ENCODE data around the gene MXD3. TPM values are rescaled to one million over a fixed set of nuclear protein-coding genes. Genes with fewer than 3 reads are reported as not detected.
"Not testable (repeated sequence)": the region's sequence is repeated elsewhere in the genome, so short reads cannot be mapped to it uniquely, and the experiment has no call there.

Gene MXD3, protein sequence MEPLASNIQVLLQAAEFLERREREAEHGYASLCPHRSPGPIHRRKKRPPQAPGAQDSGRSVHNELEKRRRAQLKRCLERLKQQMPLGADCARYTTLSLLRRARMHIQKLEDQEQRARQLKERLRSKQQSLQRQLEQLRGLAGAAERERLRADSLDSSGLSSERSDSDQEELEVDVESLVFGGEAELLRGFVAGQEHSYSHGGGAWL
- total RNA-seq (6.6 TPM), polyA plus RNA-seq (ENCODE audit: insufficient read depth, low read depth, low replicate concordance) (4.9 TPM)
- long read RNA-seq, donor 1, partial matches to known transcripts, result 0 of 6 reads
- long read RNA-seq, donor 1, other reads (novel, unspliced or antisense), result 0 of 6 reads
- long read RNA-seq, donor 2, partial matches to known transcripts, result 0 of 5 reads
- long read RNA-seq, donor 2, other reads (novel, unspliced or antisense), result 0 of 5 reads
- long read RNA-seq, donor 3, partial matches to known transcripts, result 0 of 3 reads
- long read RNA-seq, donor 3, other reads (novel, unspliced or antisense), result 0 of 3 reads
- long read RNA-seq, donor 4, partial matches to known transcripts, result 0 of 1 reads
- long read RNA-seq, donor 4, other reads (novel, unspliced or antisense), result 0 of 1 reads
- long read RNA-seq, donor 5, result 0 reads
- long read RNA-seq, donor 6, transcript MXD3-203 (6 exons, 1,483 nt), result major isoform, 8 of 9 reads
- long read RNA-seq, donor 6, partial matches to known transcripts, result 0 of 9 reads
- long read RNA-seq, donor 6, other reads (novel, unspliced or antisense), result 0 of 9 reads
- long read RNA-seq, donor 7, partial matches to known transcripts, result 6 of 16 reads
- long read RNA-seq, donor 7, other reads (novel, unspliced or antisense), result 8 of 16 reads
- long read RNA-seq, donor 8, transcript MXD3-203 (6 exons, 1,483 nt), result major isoform, 5 of 6 reads
- long read RNA-seq, donor 8, partial matches to known transcripts, result 0 of 6 reads
- long read RNA-seq, donor 8, other reads (novel, unspliced or antisense), result 0 of 6 reads
- long read RNA-seq, donor 9, partial matches to known transcripts, result 67 of 169 reads
- long read RNA-seq, donor 9, other reads (novel, unspliced or antisense), result 101 of 169 reads
- long read RNA-seq, donor 10, partial matches to known transcripts, result 126 of 262 reads
- long read RNA-seq, donor 10, other reads (novel, unspliced or antisense), result 136 of 262 reads

DNA sequence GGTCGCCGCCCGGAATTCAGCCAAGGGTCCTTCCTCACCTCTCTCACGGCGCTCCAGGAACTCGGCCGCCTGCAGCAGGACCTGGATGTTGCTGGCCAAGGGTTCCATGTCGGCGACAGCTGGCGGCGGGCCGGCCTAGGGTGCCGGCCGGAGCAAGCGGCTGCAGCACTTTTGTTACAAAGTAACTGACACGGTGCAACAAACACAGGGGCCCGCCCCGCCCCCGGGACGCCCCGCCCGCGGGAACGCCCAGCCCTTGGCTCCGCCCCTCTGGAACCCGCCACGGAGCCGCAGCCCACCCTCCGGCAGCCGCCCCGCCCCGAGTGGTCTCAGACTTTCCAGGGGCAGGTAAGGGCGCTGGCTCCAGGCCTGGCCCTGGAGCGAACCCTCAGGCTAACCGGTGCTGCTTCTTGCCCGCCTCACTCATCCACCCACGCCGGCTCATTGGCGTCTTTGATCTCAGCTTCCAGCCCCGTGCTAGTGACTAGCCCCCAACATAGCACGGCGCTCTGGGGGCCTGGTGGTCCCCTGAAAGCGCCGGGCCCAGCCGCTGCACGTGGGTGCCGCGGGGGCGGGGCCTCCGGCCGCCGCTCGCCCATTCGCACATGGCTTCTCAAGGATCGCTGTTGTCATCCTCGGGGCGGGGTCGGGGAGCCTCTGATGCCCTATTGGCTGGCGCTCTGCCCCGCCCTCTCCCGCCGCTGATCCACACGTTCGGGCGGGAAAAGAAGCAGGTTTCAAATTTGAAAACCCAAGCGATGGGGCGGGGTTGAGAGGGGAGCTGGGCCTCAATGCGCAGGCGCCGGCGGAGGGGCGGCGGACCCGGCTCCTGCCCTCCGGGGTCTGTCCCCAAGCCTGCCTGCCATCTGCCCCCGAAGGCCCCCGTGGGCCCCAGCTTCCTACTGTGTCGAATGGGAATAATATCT lies at the start of gene MXD3:
Gene MXD3, minus strand, starts transcription at position 176 of the 926 bp plus-strand sequence. Its CDS starts 68 bp downstream, at position 108.
- Histone ChIP-seq H3K9me3 (ENCODE audit: control insufficient read depth in 2 of 3, insufficient read depth in 1 of 3, low read length in 3 of 3) (no peaks in the 10 kb centered on the region), H3K36me3 (ENCODE audit: control insufficient read depth in 2 of 3, insufficient read depth in 3 of 3, low read length in 3 of 3) (peaks cover 0 to 3% (median 0%) of the 10 kb centered on the region in 3 donors), H3K4me3 (ENCODE audit: low read length in 3 of 3) (peak within 1 kb of the TSS; percentile 44 to 61 (median 50)), H3K4me1 (ENCODE audit: control insufficient read depth in 2 of 3, insufficient read depth in 2 of 3, low read depth in 1 of 3, low read length in 3 of 3) (peaks cover 0 to 11% (median 0%) of the 10 kb centered on the region in 3 donors), H3K27me3 (ENCODE audit: control insufficient read depth, insufficient read depth, low read length) (no peaks in the 10 kb centered on the region), H3K27ac (ENCODE audit: low read depth in 2 of 2, low read length in 2 of 2) (peak within 1 kb of the TSS in 1 of 2 donors; percentile 32), H3K9ac (ENCODE audit: low read length in 3 of 3) (no peak within 1 kb of the TSS)
- FAIRE-seq (no peak), DNase-seq (peak; percentile 97 to 99 (median 99))
- intact Hi-C loops (cut with DNase I), result no loop called here
- TF ChIP-seq, protein P1, sequence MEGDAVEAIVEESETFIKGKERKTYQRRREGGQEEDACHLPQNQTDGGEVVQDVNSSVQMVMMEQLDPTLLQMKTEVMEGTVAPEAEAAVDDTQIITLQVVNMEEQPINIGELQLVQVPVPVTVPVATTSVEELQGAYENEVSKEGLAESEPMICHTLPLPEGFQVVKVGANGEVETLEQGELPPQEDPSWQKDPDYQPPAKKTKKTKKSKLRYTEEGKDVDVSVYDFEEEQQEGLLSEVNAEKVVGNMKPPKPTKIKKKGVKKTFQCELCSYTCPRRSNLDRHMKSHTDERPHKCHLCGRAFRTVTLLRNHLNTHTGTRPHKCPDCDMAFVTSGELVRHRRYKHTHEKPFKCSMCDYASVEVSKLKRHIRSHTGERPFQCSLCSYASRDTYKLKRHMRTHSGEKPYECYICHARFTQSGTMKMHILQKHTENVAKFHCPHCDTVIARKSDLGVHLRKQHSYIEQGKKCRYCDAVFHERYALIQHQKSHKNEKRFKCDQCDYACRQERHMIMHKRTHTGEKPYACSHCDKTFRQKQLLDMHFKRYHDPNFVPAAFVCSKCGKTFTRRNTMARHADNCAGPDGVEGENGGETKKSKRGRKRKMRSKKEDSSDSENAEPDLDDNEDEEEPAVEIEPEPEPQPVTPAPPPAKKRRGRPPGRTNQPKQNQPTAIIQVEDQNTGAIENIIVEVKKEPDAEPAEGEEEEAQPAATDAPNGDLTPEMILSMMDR (IDR thresholded peaks at IDR 0.05; ENCODE audit: borderline replicate concordance, extremely low read depth, insufficient read depth), result no peak

DNA sequence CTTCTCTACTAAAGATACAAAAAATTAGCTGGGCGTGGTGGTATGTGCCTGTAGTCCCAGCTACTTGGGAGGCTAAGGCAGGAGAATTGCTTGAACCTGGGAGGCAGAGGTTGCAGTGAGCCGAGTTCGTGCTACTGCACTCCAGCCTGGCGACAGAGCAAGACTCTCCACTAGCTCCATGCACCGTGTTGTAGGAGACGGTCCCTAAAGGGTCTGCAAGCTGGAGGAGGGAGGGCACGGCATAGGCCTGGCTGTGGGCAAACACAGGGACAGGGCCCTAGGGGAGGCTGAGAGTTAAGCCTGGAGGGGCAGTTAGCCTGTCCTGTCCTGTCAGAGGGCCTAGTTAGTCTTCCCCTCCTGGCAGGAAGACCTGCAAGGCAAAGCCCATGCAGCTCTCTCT lies 49.0 kb upstream of the MXD3 start:
- H3K36me3 ChIP-seq (ENCODE audit: control insufficient read depth in 2 of 3, insufficient read depth in 3 of 3, low read length in 3 of 3); DNase-seq; H3K27ac ChIP-seq (ENCODE audit: low read depth in 2 of 2, low read length in 2 of 2); intact Hi-C loops (cut with DNase I); H3K9ac ChIP-seq (ENCODE audit: low read length in 3 of 3); H3K9me3 ChIP-seq (ENCODE audit: control insufficient read depth in 2 of 3, insufficient read depth in 1 of 3, low read length in 3 of 3); H3K27me3 ChIP-seq (ENCODE audit: control insufficient read depth, insufficient read depth, low read length); FAIRE-seq; H3K4me3 ChIP-seq (ENCODE audit: low read length in 3 of 3): not testable (repeated sequence)
- peaks cover 0 to 22% (median 9%) of the 10 kb centered on the region in 3 donors for H3K4me1 ChIP-seq (ENCODE audit: control insufficient read depth in 2 of 3, insufficient read depth in 2 of 3, low read depth in 1 of 3, low read length in 3 of 3)

DNA sequence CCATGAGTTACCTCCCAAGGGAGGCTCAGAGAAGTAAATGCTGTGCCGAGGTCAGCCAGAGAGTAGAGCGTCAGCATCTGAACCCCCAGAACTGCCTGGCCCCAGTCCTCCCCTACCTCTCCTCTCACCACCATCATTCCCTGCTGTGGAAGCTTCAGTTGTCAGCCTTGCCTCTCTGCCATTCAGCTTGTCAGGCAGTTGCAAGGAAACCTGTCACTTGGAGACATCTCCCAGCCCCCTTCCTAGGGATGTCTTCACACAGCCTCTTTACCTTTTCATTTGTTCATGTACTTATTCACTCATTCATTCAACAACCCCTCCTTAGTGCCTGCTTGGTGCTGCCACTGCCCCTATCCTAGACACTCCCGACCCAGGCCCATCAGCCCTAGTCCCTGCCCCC lies 48.2 kb upstream of the MXD3 start:
- intact Hi-C loops (cut with DNase I), result no loop called here
- Histone ChIP-seq H3K9ac (ENCODE audit: low read length in 3 of 3) (no peak overlapping the region), H3K4me1 (ENCODE audit: control insufficient read depth in 2 of 3, insufficient read depth in 2 of 3, low read depth in 1 of 3, low read length in 3 of 3) (peaks cover 0 to 20% (median 9%) of the 10 kb centered on the region in 3 donors), H3K27ac (ENCODE audit: low read depth in 2 of 2, low read length in 2 of 2) (no peak overlapping the region), H3K9me3 (ENCODE audit: control insufficient read depth in 2 of 3, insufficient read depth in 1 of 3, low read length in 3 of 3) (no peaks in the 10 kb centered on the region), H3K4me3 (ENCODE audit: low read length in 3 of 3) (no peak overlapping the region), H3K27me3 (ENCODE audit: control insufficient read depth, insufficient read depth, low read length) (no peaks in the 10 kb centered on the region), H3K36me3 (ENCODE audit: control insufficient read depth in 2 of 3, insufficient read depth in 3 of 3, low read length in 3 of 3) (no peaks in the 10 kb centered on the region)
- TF ChIP-seq, protein P1 (IDR thresholded peaks at IDR 0.05; ENCODE audit: borderline replicate concordance, extremely low read depth, insufficient read depth), result no peak
- FAIRE-seq (no peak), DNase-seq (no peak)
